Stimulated activated naive B cell treated with anti-CD40 and anti-IgM and Interleukin-4, amounts not matched to agents 10 μg/mL and 1 μg/mL and 100 μg/mL, for 72 hours (primary cell): ENCODE results near the gene EMC10.

Source experiments
- ATAC-seq, 2 donors: fragments of 150-1000 bp; cut with Tn5 transposase; replicated peaks; 2 replicates each; pipeline ENCODE4 v1.10.0; 2021; ENCODE audit warnings: moderate library complexity in 1 of 2
- DNase-seq: peaks from one replicate; pipeline ENCODE4 v3.0.0; 2021
- H3K27ac Mint-ChIP-seq: one replicate; pipeline ENCODE4 v1.8.0; 2022; ENCODE audit warnings: mild to moderate bottlenecking, mixed read lengths
- H3K27me3 Mint-ChIP-seq, 2 donors: one replicate each; pipeline ENCODE4 v1.8.0; 2022; ENCODE audit warnings: mixed read lengths in 2 of 2
- H3K36me3 Mint-ChIP-seq, 2 donors: one replicate each; pipeline ENCODE4 v1.8.0; 2022; ENCODE audit warnings: mixed read lengths in 2 of 2, mild to moderate bottlenecking in 1 of 2
- H3K4me1 Mint-ChIP-seq, 2 donors: one replicate each; pipeline ENCODE4 v1.8.0; 2022; ENCODE audit warnings: mixed read lengths in 2 of 2, mild to moderate bottlenecking in 1 of 2
- H3K4me3 Mint-ChIP-seq, 2 donors: one replicate each; pipeline ENCODE4 v1.8.0; 2022; ENCODE audit warnings: mild to moderate bottlenecking in 2 of 2, mixed read lengths in 2 of 2, moderate library complexity in 1 of 2
- H3K9me3 Mint-ChIP-seq, 2 donors: one replicate each; pipeline ENCODE4 v1.8.0; 2022; ENCODE audit warnings: mixed read lengths in 2 of 2, mild to moderate bottlenecking in 1 of 2

Gene EMC10

GRCh38 chr19:50490991-50491472, 14.7 kb downstream of the EMC10 start:
- Mint-ChIP-seq H3K9me3 (peaks cover 0 to 1% of the 10 kb centered on the region in 2 donors), H3K36me3 (peaks cover 33 to 53% of the 10 kb centered on the region in 2 donors), H3K4me3 (no peak overlapping the region), H3K4me1 (peaks cover 38 to 43% of the 10 kb centered on the region in 2 donors), H3K27me3 (peaks cover 8 to 18% of the 10 kb centered on the region in 2 donors), H3K27ac (peak overlapping the region; percentile 1)
- DNase-seq (no peak), ATAC-seq (no peak)

- Mint-ChIP-seq H3K27ac (peak overlapping the region; percentile 33), H3K36me3 (peaks cover 25 to 46% of the 10 kb centered on the region in 2 donors), H3K9me3 (no peaks in the 10 kb centered on the region), H3K4me3 (no peak overlapping the region), H3K27me3 (peaks cover 8 to 18% of the 10 kb centered on the region in 2 donors), H3K4me1 (peaks cover 33 to 35% of the 10 kb centered on the region in 2 donors)
- ATAC-seq = peak; percentile 86 to 91
- DNase-seq = no peak
Measured at GRCh38 chr19:50492303-50493052, 16.2 kb downstream of the EMC10 start.

- DNase-seq = no peak
- H3K27me3 Mint-ChIP-seq = peaks cover 8 to 14% of the 10 kb centered on the region in 2 donors
- H3K27ac Mint-ChIP-seq = no peak overlapping the region
- H3K36me3 Mint-ChIP-seq = peaks cover 25 to 42% of the 10 kb centered on the region in 2 donors
- ATAC-seq = no peak
- H3K4me3 Mint-ChIP-seq = no peak overlapping the region
- H3K9me3 Mint-ChIP-seq = no peaks in the 10 kb centered on the region
- peaks cover 27 to 30% of the 10 kb centered on the region in 2 donors for H3K4me1 Mint-ChIP-seq
Measured at GRCh38 chr19:50493171-50493570, 16.9 kb downstream of the EMC10 start.

GRCh38 chr19:50494186-50495019, 18.1 kb downstream of the EMC10 start:
- no peak overlapping the region for H3K27ac Mint-ChIP-seq
- H3K9me3 Mint-ChIP-seq = no peaks in the 10 kb centered on the region
- no peak for DNase-seq
- H3K4me1 Mint-ChIP-seq = peaks cover 22 to 23% of the 10 kb centered on the region in 2 donors
- H3K36me3 Mint-ChIP-seq = peaks cover 19 to 31% of the 10 kb centered on the region in 2 donors
- no peak overlapping the region for H3K4me3 Mint-ChIP-seq
- H3K27me3 Mint-ChIP-seq = peaks cover 8 to 14% of the 10 kb centered on the region in 2 donors
- ATAC-seq = no peak

GRCh38 chr19:50495020-50495531, 18.8 kb downstream of the EMC10 start:
- peaks cover 8 to 14% of the 10 kb centered on the region in 2 donors for H3K27me3 Mint-ChIP-seq
- H3K27ac Mint-ChIP-seq = no peak overlapping the region
- peaks cover 21 to 22% of the 10 kb centered on the region in 2 donors for H3K4me1 Mint-ChIP-seq
- H3K36me3 Mint-ChIP-seq = peaks cover 15 to 26% of the 10 kb centered on the region in 2 donors
- no peak overlapping the region for H3K4me3 Mint-ChIP-seq
- ATAC-seq = no peak
- no peak for DNase-seq
- H3K9me3 Mint-ChIP-seq = no peaks in the 10 kb centered on the region

GRCh38 chr19:50496189-50497021, 20.1 kb downstream of the EMC10 start:
- DNase-seq (no peak), ATAC-seq (no peak)
- H3K4me1 Mint-ChIP-seq = peaks cover 11 to 12% of the 10 kb centered on the region in 2 donors
- H3K4me3 Mint-ChIP-seq = no peak overlapping the region
- no peaks in the 10 kb centered on the region for H3K9me3 Mint-ChIP-seq
- peaks cover 6 to 11% of the 10 kb centered on the region in 2 donors for H3K27me3 Mint-ChIP-seq
- H3K36me3 Mint-ChIP-seq = peaks cover 9 to 19% of the 10 kb centered on the region in 2 donors
- no peak overlapping the region for H3K27ac Mint-ChIP-seq

GRCh38 chr19:50497022-50497405, 20.7 kb downstream of the EMC10 start:
- no peak for DNase-seq
- peaks cover 0 to 5% of the 10 kb centered on the region in 2 donors for H3K27me3 Mint-ChIP-seq
- peaks cover 9 to 23% of the 10 kb centered on the region in 2 donors for H3K36me3 Mint-ChIP-seq
- ATAC-seq = no peak
- no peak overlapping the region for H3K27ac Mint-ChIP-seq
- peaks cover 4 to 5% of the 10 kb centered on the region in 2 donors for H3K4me1 Mint-ChIP-seq
- H3K4me3 Mint-ChIP-seq = no peak overlapping the region
- H3K9me3 Mint-ChIP-seq = no peaks in the 10 kb centered on the region

GRCh38 chr19:50498219-50499056, 22.1 kb downstream of the EMC10 start:
- peaks cover 7 to 20% of the 10 kb centered on the region in 2 donors for H3K36me3 Mint-ChIP-seq
- H3K4me1 Mint-ChIP-seq = no peaks in the 10 kb centered on the region
- no peak overlapping the region for H3K27ac Mint-ChIP-seq
- no peak for ATAC-seq
- no peak for DNase-seq
- no peaks in the 10 kb centered on the region for H3K27me3 Mint-ChIP-seq
- no peaks in the 10 kb centered on the region for H3K9me3 Mint-ChIP-seq
- H3K4me3 Mint-ChIP-seq = no peak overlapping the region

GRCh38 chr19:50500060-50500752, 23.9 kb downstream of the EMC10 start:
- Mint-ChIP-seq H3K27me3 (no peaks in the 10 kb centered on the region), H3K36me3 (peaks cover 3 to 11% of the 10 kb centered on the region in 2 donors), H3K4me1 (no peaks in the 10 kb centered on the region), H3K9me3 (no peaks in the 10 kb centered on the region), H3K4me3 (no peak overlapping the region), H3K27ac (no peak overlapping the region)
- DNase-seq = no peak
- peak; percentile 58 to 72 for ATAC-seq

GRCh38 chr19:50500753-50501151, 24.4 kb downstream of the EMC10 start:
- no peak overlapping the region for H3K27ac Mint-ChIP-seq
- ATAC-seq = peak; percentile 31 to 37
- DNase-seq = no peak

GRCh38 chr19:50501186-50501567, 24.9 kb downstream of the EMC10 start:
- ATAC-seq (peak; percentile 10 to 24), DNase-seq (no peak)
- H3K27ac Mint-ChIP-seq = no peak overlapping the region
- no peak overlapping the region for H3K4me3 Mint-ChIP-seq
- no peaks in the 10 kb centered on the region for H3K27me3 Mint-ChIP-seq
- H3K36me3 Mint-ChIP-seq = peaks cover 6 to 12% of the 10 kb centered on the region in 2 donors
- H3K9me3 Mint-ChIP-seq = no peaks in the 10 kb centered on the region
- H3K4me1 Mint-ChIP-seq = no peaks in the 10 kb centered on the region

More at GRCh38 chr19:50500753-50501151, 24.4 kb downstream of the EMC10 start:
- no peaks in the 10 kb centered on the region for H3K27me3 Mint-ChIP-seq
- peaks cover 6 to 12% of the 10 kb centered on the region in 2 donors for H3K36me3 Mint-ChIP-seq
- no peak overlapping the region for H3K4me3 Mint-ChIP-seq
- no peaks in the 10 kb centered on the region for H3K9me3 Mint-ChIP-seq
- H3K4me1 Mint-ChIP-seq = no peaks in the 10 kb centered on the region

GRCh38 chr19:50501568-50502475, 25.5 kb downstream of the EMC10 start:
- no peak for DNase-seq
- H3K36me3 Mint-ChIP-seq = peaks cover 6 to 13% of the 10 kb centered on the region in 2 donors
- ATAC-seq = no peak
- H3K4me1 Mint-ChIP-seq = peaks cover 0 to under 1% of the 10 kb centered on the region in 2 donors
- no peak overlapping the region for H3K27ac Mint-ChIP-seq
- no peaks in the 10 kb centered on the region for H3K9me3 Mint-ChIP-seq
- no peak overlapping the region for H3K4me3 Mint-ChIP-seq
- H3K27me3 Mint-ChIP-seq = no peaks in the 10 kb centered on the region
